ENCODE data around the gene PDGFA.
"Not testable (repeated sequence)": the region's sequence is repeated elsewhere in the genome, so short reads cannot be mapped to it uniquely, and the experiment has no call there.

The PDGFA gene

DNA sequence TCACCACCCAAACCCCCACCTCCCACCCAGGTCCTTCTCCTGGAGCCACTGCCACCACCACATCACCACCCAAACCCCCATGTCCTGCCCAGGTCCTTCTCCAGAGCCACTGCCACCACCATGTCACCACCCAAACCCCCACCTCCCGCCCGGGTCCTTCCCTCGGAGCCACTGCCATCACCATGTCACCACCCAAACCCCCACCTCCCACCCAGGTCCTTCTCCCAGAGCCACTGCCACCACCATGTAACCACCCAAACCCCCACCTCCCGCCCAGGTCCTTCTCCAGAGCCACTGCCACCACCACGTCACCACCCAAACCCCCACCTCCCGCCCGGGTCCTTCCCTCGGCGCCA lies 31.9 kb upstream of the PDGFA start:
- not testable (repeated sequence) for DNase-seq

DNA sequence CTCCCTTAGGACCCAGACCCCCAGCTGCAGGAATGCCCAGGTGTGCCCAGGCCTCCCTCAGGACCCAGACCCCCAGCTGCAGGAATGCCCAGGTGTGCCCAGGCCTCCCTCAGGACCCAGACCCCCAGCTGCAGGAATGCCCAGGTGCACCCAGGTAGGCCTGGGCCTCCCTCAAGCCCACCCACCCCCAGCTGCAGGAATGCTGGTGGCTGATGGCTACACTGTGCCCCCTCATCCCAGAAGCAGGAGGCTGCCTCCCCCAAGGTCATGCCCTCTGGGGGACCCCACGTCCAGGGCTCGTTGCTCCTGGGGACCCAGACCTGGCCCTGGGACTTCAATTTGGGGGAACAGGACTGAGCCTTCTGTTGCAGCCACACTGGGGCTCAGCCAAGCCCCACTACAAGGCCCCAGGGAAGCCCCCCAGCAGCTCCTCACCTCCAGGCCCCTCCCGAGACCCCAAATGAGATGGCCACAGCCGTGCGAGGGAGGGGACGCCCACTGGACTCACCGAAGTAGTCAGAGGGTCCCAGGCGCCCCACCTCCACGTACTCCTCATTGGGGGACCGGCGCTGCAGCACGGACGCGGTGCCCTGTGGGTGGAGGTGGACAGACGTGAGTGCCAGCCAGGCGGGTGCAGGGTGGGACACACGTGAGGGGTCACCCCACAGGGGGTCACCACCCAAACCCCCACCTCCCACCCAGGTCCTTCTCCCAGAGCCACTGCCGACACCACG lies 31.4 kb upstream of the PDGFA start:
- no peak for DNase-seq

DNA sequence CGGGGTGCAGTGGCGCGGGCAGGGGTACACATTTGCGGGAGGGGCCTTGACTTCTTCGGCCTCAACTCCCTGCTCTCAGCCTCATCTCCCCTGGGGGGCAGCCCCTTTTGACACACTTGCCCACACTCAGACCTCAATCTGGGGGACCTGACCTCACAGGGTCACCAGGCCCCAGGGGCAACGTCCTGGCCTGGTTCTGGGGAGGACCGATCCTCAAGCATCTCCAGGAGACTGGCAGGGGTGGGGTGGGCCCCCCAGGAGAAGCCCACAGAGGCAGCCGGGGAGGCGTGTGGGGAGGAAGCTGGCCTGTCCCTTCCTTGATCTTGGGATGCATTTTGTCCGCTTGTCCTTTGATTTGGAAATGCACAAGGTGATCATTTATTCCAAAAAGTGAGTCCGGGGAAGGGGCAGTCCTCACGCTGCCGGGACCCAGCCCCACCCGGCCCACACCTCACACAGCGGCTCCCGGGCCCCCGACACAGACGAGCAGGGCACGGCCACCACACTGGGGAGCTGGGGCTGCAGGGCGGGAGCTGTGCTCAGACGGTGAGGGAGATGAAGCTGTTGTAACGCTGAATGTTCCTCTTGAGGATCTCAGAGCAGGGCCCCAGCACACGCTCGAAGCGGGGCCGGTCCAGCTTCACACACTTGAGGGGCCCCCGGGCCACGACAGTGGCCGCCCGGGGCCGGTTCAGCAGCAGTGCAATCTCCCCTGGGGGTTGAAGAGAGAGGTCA lies 30.4 kb upstream of the PDGFA start:
- DNase-seq: no peak

DNA sequence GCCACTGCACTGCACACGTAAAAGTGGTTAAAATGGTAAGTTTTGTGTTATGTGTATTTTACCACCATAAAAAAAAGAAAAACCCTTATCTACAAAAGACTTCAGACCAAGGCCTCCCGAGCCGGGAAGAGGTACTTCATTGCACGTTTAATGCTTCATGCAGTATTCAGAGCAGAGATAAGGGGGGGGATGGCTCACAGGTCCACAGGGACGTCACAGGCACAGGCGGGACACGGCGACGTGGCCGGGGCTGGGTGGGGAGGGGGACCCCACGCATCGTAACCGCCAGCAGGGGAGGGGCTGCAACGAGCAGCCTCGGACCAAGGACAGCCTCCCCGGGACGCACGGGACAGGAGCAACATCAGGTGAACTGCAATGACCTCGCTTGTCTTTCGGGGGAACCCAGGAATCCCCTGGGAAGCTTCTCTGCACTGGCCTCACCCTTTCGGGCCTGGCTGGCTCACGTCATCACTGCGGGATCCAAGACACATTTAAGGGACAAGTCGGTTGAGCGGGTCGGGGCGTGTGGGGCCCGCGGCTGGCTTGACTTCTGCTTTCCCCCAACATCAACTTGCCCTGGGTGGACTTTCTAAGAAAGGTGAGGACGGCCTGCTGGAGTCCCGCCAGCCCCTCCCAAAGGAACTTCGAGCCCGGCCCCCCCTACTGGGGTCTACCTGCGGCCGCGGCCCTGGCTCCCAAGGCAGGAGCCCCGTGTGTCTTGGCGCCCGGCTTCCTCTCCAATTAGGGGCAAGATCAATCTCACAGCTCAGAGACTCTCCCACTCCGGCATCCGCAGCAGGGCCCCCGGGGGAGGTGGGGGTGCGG lies 29.6 kb upstream of the PDGFA start:
- no peak for DNase-seq

DNA sequence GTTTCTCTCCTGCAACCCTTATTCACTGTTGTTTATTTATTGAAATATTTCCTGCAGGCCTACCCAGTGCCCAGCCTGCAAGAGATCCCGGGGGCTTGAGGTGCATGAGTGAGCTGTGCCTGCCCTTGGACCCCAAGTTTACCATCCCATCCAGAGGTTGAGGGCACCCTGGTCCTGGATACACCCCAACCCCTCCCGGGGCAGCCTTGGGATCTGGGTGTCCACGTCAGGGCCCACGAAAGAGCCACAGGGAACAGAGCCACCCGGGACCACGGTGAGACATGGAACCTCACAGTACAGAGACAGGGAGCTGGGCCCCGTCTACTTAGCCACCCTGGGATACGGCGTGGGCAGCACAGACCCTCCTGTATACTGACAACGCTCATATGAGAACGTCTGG lies 28.8 kb upstream of the PDGFA start:
- no peak for DNase-seq

DNA sequence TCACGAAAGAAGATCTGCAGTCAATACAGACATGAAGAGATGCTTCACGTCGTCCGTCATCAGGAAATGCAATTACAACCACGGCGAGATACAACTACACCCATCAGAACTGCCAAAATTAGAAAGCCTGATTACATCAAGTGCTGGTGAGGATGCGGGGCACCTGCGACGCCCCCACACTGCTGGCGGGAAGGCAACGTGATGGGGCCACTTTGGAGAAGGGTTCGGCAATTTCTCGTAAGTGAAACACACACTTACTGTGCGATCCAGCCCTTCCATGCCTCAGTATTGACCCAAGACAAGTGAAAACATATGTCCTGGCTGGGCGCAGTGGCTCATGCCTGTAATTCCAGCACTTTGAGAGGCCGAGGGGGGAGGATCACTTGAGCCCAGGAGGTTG lies 25.8 kb upstream of the PDGFA start:
- DNase-seq: no peak

DNA sequence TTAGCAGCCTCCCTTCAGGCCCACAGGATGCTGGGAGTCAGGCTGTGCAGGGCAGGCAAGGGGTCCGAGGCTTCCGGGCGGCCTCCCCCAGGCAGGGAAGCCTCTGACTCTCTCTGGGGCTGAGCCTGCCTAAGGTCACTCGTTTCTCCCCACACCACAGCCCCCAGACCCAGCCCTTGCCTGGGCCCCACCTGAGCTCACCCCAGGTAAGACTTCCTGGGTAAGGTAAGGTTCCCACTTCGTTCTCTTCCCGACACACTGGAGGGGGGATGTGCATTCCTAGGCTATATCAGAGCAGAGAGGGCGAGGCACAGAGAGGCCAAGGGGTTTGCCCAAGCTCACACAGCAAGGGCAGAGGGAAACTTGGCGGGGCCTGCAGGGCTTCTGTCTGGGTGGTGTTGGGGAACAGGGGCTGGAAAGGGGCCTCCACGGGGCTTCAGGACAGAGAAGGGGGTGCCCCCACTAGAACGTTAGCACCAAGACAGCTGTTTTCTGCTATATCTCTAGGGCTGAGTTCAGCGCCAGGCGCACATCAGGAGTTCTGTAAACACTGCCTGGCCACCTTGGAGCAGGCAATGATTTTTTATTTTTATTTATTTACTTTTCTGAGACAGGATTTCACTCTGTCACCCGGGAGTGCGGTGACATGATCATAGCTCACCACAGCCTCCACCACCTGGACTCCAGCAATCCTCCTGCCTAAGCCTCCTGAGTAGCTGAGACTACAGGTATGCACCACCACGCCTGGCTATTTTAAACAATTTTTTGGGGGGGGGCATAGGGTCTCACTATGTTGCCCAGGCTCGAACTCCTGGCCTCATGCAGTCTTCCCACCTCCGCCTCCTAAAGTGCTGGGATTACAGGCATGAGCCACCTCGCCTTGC lies 24.9 kb upstream of the PDGFA start:
- no peak for DNase-seq

DNA sequence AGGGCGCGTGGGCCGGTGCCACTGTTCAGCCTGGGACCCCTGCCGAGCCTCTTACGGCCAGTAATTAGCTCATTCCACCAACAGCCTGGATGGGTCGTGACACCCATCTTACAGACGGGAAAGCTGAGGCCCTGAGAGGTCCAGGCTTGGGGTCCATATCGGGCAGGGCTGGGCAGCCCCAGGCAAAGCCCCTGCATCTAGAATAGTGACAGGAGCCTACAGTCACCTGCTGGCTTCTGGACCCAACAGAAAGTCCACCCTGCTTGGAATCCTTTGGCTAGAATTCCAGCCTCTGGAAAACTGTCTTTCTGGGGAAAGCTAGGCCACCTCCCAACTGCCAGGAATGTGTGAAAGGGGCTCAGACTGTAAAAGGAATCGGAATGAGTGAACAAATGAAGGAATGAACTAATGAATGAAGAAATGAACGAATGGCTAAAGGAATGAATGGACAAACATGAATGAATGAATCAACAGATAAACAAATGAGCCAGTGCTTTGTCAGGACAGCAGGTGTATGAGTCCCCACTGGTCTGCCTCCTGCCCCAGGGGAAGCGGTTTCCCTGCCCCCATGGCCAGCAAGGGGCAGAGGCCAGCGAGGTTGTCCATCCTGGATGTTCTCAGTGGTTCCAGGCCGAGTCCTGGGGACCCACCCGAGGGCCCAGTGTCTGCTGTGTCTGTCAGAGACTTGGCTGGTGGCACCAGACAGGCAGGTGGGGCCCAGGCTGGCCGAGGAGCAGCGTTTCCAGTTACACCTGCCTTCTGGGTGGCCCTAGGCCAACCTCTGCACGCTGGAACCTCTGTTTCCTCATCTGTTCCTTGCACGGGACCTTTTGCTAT lies 24.1 kb upstream of the PDGFA start:
- no peak for DNase-seq

DNA sequence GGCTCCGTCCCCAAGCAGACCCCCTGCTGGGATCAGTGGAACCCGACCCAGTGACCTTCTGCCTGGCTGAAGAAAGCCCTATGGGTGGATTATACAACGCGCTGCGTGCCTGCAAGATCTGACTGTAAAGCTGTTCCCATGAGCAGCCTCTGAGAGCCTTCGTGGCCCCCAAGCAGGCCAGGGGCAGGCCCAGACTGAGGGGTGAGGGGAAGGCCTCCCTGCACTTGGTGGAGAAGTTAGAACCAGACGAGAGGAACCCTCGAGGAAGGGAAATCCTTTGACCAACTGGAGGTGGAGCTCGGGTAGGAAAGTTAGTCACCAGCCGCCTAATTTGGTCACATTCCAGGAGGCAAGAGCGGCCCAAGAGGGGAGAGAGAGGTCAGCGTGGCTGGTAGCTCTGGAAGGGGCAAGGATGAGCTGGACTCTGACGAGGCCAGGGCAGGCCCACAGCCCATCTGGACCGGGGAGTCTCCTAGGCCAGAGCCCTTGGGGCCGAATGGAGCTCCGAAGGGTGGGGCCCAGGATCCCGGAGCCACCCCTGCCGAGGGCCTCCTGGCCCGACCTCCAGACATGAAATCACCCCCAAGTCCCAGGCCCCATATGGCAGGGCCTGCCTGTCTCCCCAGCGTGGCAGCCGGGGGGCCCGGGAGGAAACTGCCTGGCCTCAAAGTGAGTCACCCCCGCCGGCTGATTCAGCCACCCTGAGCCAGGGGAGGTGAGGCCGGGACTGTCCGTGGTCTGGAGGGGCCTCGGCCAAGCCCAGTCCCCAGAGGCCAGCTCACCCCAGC lies 23.3 kb upstream of the PDGFA start:
- DNase-seq: no peak

DNA sequence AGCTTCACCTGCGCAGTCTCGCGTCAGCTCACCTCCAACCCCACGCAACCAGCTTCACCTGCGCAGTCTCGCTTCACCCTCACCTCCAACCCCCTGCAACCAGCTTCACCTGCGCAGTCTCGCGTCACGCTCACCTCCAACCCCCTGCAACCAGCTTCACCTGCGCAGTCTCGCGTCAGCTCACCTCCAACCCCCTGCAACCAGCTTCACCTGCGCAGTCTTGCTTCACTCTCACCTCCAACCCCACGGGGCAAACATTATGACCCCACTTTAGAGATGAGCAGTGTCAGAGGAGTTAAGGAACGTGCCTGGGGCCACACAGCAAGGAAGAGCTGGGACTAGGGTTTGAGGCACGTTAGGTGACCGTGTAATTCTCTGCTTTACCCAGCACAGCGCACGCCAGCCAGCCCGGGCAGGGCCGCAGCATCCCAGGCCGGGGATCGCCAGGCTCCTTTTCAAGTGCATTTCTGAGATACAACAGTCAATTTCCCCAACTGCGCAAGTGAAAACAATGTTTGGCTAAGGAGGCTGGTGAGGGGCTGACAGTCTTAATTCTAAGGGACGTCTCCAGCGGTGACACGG lies 22.6 kb upstream of the PDGFA start:
- no peak for DNase-seq

DNA sequence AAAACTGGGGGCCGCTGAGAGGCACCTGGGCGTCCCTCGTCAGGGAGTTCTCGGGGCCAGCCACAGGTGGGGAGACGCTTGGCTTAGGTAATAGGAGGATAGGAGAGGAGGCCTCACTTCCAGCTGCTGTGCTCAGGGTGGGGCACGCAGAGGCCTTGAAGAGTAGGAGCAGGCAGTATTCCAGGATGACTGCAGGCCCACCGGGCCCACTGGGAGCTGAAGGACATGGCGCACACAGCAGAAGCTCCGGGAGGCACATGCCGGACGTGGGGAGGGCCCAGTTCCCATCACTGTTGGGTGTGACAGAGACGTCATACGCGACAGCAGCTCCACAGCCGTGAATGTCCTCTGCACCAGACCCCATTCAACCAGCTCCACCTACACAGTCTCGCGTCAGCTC lies 22.0 kb upstream of the PDGFA start:
- no peak for DNase-seq

DNA sequence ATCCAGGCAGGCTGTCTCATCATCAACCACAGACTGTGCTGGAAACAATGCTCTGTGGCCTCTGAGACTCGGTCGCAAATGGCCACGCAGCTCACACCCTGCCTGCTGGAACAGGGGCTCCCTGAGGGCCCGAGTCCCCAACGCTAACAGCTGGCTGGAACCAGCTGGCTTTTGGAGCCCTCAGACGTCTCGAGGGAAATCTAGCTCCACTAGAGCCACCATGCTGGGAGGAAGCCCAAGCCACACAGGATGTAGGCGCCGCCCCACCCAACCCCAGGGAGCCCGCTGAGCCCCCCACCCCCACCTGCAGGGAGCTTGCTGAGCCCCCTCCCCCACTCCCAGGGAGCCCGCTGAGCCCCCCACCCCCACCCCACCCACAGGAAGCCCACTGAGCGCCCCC lies 21.4 kb upstream of the PDGFA start:
- DNase-seq: no peak

DNA sequence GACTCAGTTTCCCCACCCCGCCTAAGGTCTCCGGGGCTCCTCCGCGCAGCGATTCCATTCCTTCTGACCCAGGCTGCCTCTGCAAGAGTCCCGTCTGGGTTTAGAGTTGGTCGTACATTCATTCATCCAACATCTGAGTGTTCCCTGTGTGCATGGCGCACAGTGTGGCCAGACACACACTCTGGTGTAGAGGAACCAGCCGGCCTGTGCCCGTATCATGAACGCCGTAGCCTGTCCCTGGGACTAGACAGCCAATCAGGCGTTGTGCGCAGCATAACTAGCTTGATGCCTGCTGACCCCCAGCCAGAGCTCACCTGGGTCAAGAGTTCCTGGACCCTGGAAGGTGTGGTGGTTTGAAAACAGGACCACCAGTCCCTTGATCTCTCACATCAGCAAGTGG lies 20.9 kb upstream of the PDGFA start:
- no peak for DNase-seq

DNA sequence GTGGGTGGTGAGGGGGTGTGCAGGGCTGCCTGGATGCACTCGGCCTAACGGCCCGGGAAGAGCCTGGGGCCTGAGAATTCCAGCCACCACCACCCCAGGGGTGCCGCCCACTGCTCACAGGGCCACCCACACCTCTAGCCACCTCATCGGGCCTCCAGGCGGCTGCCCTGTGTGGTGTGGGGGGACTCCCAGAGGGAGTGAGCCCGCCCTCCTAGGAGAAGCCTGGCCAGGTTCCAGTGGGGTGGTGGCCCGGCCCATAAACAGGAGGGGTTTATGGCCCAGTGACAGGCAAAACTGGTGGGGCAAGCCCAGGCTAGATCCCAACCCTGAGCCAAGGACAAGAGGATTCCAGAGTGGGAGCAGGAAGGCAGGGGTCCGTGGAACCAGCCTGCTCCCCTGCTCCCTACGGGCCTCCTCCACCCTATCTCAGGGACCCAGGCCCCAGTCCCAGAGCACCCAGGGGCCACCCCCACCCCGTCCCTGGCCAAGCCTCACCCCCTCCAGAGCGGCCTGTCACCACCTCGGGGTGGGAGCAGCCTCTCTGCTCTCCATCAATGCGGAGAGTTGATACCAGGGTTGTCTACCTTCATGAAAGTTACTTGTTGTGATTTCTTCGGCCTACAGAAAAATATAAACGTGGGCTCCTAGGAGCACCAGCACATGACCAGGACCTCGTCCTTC lies 20.2 kb upstream of the PDGFA start:
- no peak for DNase-seq

DNA sequence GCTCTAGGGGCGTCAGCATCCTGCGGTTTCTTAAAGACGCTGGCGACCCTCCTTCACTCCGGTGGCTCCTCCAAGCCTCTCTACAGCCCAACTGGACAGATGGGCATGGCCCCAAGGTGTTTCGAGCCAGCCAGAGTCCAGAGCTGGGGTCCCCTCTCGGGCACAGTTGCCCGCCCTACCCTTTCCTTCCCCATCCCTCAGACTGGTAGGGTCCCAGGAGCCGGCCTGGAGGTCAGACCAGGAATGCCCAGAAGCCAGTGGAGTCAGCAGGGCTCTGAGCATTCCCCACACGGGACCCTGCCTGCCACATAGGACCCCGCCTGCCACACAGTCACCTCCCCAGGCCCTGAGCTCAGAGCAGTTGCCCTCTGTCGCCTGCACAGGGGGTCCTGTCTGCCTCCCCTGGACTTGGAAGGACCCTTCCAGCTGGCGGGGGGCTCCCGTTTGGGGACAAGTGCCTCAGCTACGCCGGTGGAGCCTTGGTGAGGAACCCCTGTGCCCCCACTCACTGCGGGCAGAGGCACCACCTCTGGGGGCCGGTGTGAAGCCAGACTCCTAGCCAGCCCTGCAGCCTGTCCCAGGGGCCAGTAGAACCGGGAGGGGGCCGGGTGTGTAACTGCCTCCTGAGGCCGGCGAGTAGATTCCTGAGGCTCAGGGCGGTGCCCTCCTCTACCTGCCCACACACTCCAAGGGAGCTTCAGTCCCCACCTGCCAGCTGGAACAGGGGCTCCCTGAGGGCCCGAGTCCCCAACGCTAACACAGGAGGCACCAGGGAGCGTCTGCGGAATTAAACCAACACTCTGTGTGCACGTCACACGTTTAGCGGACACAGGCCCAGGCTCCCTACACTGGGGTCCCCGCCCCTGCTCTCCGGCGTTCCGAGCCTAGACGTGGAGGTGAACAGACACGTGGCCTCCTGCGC lies 19.4 kb upstream of the PDGFA start:
- DNase-seq: no peak

DNA sequence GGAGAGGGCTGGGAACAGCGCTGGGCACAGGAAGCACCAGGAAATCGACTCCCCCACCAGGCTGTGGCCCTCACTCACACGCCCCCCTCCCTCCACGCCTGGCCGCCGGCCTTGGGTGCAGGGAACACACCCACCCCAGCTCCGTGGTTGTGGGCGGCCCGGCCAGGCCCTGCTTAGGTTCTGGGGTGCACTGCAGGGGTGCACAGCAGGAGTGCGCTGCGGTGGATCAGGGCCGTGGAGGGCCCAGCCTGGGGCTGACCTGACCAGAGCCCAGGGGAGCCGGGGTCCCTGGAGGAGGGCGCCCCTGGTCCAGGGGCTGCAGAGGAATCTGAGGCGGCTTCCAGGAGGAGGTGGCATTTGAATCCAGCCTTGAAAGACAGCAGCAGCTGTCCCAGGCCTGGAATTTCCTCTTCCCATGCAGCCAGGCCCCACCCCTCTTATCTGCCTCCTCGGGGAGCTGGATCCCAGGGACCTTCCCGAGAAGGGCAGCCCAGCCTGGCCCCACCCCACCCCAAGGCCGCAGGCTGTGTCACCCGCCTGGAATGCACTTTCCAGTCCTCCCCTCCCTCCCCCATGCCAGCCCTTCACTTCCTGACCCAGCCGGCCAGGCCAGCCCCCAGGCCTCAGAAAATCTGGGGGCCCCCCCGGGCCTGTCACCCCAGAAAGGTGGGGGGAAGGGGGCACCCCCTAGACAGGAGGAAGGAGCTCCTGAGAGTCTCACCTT lies 18.4 kb upstream of the PDGFA start:
- no peak for DNase-seq

DNA sequence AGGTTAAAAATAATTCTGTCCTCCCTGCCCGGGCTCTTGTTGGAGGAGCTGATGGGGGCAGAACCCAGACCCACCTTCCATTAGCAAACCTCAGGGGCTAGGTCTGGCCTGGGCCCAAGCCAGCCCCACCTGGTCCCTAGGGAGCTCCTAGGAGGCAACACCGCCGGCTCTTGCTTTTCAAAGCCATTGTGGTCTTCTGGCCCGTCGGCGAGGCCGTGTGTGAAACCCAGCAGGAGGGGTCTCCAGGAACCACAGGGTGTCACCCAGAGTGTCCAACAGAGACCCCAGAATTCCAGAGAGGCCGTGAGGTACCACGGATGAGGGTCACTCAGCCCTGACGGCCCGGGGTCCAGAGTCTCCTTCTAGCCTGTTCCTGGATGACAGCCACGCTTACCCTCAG lies 16.6 kb upstream of the PDGFA start:
- no peak for DNase-seq

DNA sequence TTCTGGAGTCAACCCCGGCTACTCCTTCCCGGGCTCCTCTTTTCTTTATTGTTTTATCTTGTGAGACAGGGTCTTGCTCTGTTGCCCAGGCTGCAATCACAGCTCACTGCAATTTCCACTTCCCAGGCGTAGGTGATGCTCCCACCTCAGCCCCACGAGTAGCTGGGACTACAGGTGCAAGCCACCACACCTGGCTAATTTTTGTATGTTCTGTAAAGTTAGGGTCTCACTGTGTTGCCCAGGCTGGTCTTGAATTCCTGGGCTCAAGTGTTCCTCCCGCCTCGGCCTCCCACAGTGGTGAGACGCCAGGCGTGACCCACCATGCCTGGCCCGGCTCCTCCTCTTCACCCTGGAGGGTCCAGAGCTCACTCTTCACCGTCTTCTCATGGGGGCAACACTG lies 15.3 kb upstream of the PDGFA start:
- DNase-seq: no peak

Data from activated naive CD4-positive, alpha-beta T cell treated with anti-CD3 and anti-CD28 coated beads, Interleukin-2, amount 50 U/mL, for 16 hours (primary cell).